ENCODE results near the gene JCAD. TPM values are rescaled to one million over a fixed set of nuclear protein-coding genes. Genes with fewer than 3 reads are reported as not detected.

JCAD gene
- total and polyA plus RNA-seq, 4 donors, result 11.3 to 93.7 (median 27.1) TPM

- TF ChIP-seq CTCF (IDR thresholded peaks at IDR 0.05; ENCODE audit: control extremely low read depth, extremely low read depth), result no peak
- H3K9me3 ChIP-seq (ENCODE audit: control insufficient read depth in 4 of 4, insufficient read depth in 3 of 4, low read length in 3 of 4), result no peaks in the 10 kb centered on the region
- WGBS, 2 donors, result 74 to 84% methylated on average over 1 of the region's 1 CpG
- no peak for ATAC-seq (ENCODE audit: insufficient read depth, low FRiP score)
- H3K36me3 ChIP-seq (ENCODE audit: control insufficient read depth in 4 of 4, insufficient read depth in 4 of 4, low read length in 4 of 4), result no peaks in the 10 kb centered on the region
- no peak overlapping the region for H3K4me3 ChIP-seq
- H3K9ac ChIP-seq (ENCODE audit: insufficient read depth in 1 of 2, low read length in 2 of 2), result no peak overlapping the region
- H3K4me1 ChIP-seq (ENCODE audit: control insufficient read depth in 5 of 5, insufficient read depth in 5 of 5, low read length in 5 of 5), result no peaks in the 10 kb centered on the region
- H3K27ac ChIP-seq (ENCODE audit: low read depth in 1 of 2, low read length in 1 of 2), result no peak overlapping the region
- no peak for DNase-seq
- no peaks in the 10 kb centered on the region for H3K27me3 ChIP-seq (ENCODE audit: control insufficient read depth in 3 of 3, insufficient read depth in 3 of 3, low read length in 2 of 3)
These were observed 20.0 kb upstream of the JCAD start for GRCh38 chr10:30079408-30079807.

GRCh38 chr10:30075481-30075880, 16.1 kb upstream of the JCAD start:
- TF ChIP-seq CTCF (IDR thresholded peaks at IDR 0.05; ENCODE audit: control extremely low read depth, extremely low read depth), result no peak
- DNase-seq (no peak), ATAC-seq (ENCODE audit: insufficient read depth, low FRiP score) (no peak)
- Histone ChIP-seq H3K4me3 (no peak overlapping the region), H3K9ac (ENCODE audit: insufficient read depth in 1 of 2, low read length in 2 of 2) (no peak overlapping the region), H3K27ac (ENCODE audit: low read depth in 1 of 2, low read length in 1 of 2) (no peak overlapping the region), H3K9me3 (ENCODE audit: control insufficient read depth in 4 of 4, insufficient read depth in 3 of 4, low read length in 3 of 4) (no peaks in the 10 kb centered on the region), H3K36me3 (ENCODE audit: control insufficient read depth in 4 of 4, insufficient read depth in 4 of 4, low read length in 4 of 4) (no peaks in the 10 kb centered on the region), H3K4me1 (ENCODE audit: control insufficient read depth in 5 of 5, insufficient read depth in 5 of 5, low read length in 5 of 5) (no peaks in the 10 kb centered on the region), H3K27me3 (ENCODE audit: control insufficient read depth in 3 of 3, insufficient read depth in 3 of 3, low read length in 2 of 3) (no peaks in the 10 kb centered on the region)
- WGBS, 2 donors, result 86 to 95% methylated on average over 6 of the region's 6 CpGs

DNA sequence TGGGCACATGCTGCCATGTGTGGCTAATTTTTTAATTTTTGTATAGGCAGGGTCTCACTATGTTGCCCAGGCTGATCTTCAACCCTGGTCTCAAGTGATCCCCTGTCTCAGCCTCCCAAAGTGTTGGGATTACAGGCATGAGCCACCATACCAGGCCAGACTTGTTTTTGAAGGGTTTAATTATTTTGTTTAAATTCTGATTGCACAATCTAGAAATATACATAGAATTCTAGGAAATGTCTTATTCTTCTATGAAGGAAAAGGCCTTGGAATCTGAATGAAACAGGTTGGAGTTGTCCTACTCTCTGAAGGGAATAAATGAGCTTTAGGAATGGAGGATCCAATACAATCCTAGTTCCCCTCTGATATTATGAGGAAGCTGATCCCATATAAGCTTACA, 15.5 kb upstream of the JCAD start:
- Histone ChIP-seq H3K9me3 (ENCODE audit: control insufficient read depth in 4 of 4, insufficient read depth in 3 of 4, low read length in 3 of 4) (no peaks in the 10 kb centered on the region), H3K4me1 (ENCODE audit: control insufficient read depth in 5 of 5, insufficient read depth in 5 of 5, low read length in 5 of 5) (peaks cover 0 to 2% (median 0%) of the 10 kb centered on the region in 5 donors), H3K4me3 (no peak overlapping the region), H3K9ac (ENCODE audit: insufficient read depth in 1 of 2, low read length in 2 of 2) (no peak overlapping the region), H3K36me3 (ENCODE audit: control insufficient read depth in 4 of 4, insufficient read depth in 4 of 4, low read length in 4 of 4) (no peaks in the 10 kb centered on the region), H3K27ac (ENCODE audit: low read depth in 1 of 2, low read length in 1 of 2) (no peak overlapping the region), H3K27me3 (ENCODE audit: control insufficient read depth in 3 of 3, insufficient read depth in 3 of 3, low read length in 2 of 3) (no peaks in the 10 kb centered on the region)
- TF ChIP-seq CTCF (IDR thresholded peaks at IDR 0.05; ENCODE audit: control extremely low read depth, extremely low read depth), result no peak
- ATAC-seq (ENCODE audit: insufficient read depth, low FRiP score), result no peak
- no peak for DNase-seq

DNA sequence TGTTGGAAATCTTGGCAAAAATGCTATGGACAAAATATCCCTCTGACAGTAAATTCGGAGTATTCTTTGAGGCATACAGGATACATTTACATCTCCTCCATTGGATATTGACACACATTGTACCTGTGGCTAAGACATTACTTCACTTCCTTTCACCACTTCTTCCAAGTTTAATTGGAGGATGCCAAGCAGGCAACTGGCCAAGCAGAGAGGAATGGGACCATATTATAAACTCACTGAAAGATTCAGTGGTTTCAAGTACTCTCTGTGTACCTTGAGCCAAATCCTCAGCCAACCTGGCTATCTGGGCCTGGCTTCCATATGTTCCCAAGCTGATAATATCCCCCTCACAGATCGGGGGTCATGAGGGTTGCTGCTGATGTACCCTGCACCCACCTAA, 14.7 kb upstream of the JCAD start:
- H3K27me3 ChIP-seq (ENCODE audit: control insufficient read depth in 3 of 3, insufficient read depth in 3 of 3, low read length in 2 of 3), result no peaks in the 10 kb centered on the region
- 88 to 93% methylated on average over 2 of the region's 2 CpGs for WGBS, 2 donors
- H3K27ac ChIP-seq (ENCODE audit: low read depth in 1 of 2, low read length in 1 of 2), result no peak overlapping the region
- peaks cover 0 to 7% (median 0%) of the 10 kb centered on the region in 5 donors for H3K4me1 ChIP-seq (ENCODE audit: control insufficient read depth in 5 of 5, insufficient read depth in 5 of 5, low read length in 5 of 5)
- DNase-seq (no peak), ATAC-seq (ENCODE audit: insufficient read depth, low FRiP score) (no peak)
- TF ChIP-seq CTCF (IDR thresholded peaks at IDR 0.05; ENCODE audit: control extremely low read depth, extremely low read depth), result no peak
- H3K4me3 ChIP-seq, result no peak overlapping the region
- no peaks in the 10 kb centered on the region for H3K36me3 ChIP-seq (ENCODE audit: control insufficient read depth in 4 of 4, insufficient read depth in 4 of 4, low read length in 4 of 4)
- no peak overlapping the region for H3K9ac ChIP-seq (ENCODE audit: insufficient read depth in 1 of 2, low read length in 2 of 2)
- H3K9me3 ChIP-seq (ENCODE audit: control insufficient read depth in 4 of 4, insufficient read depth in 3 of 4, low read length in 3 of 4), result no peaks in the 10 kb centered on the region
